Astrocyte of the spinal cord (primary cell): ENCODE results near the gene STON1.

Experiments used
- DNase-seq: peaks from one replicate; pipeline ENCODE4 v3.0.0; 2011; ENCODE audit warnings: low read depth, low spot score
- H3K4me3 ChIP-seq: 2 replicates; pipeline ENCODE4 v1.5.1; 2011; ENCODE audit warnings: low read depth, mild to moderate bottlenecking, low read length, moderate library complexity
- CTCF ChIP-seq: IDR thresholded peaks from 2 replicates; pipeline ENCODE4 v1.5.1; 2012; ENCODE audit warnings: low read depth, mild to moderate bottlenecking, low read length, inconsistent platforms
- in situ Hi-C: cut with HindIII; loops from 2 replicates; pipeline ENCODE4 v1.10.0; 2017; ENCODE audit warnings: low sequenced_read_pairs

Gene STON1

GRCh38 chr2:48496849-48497248 is 33.1 kb upstream of the STON1 start:
- TF ChIP-seq CTCF = no peak
- H3K4me3 ChIP-seq = no peak overlapping the region
- peak; percentile 51 for DNase-seq
- in situ Hi-C loops = no loop called here

- no peak for TF ChIP-seq CTCF
- in situ Hi-C loops = no loop called here
- no peak overlapping the region for H3K4me3 ChIP-seq
- DNase-seq = peak; percentile 53
Measured at GRCh38 chr2:48504647-48505327, 25.2 kb upstream of the STON1 start.

GRCh38 chr2:48507111-48507510 is 22.8 kb upstream of the STON1 start:
- DNase-seq = no peak
- H3K4me3 ChIP-seq = no peak overlapping the region
- in situ Hi-C loops = no loop called here
- no peak for TF ChIP-seq CTCF

GRCh38 chr2:48508461-48509124 is 21.4 kb upstream of the STON1 start:
- TF ChIP-seq CTCF = no peak
- H3K4me3 ChIP-seq = no peak overlapping the region
- in situ Hi-C loops = no loop called here
- peak; percentile 58 for DNase-seq

GRCh38 chr2:48510329-48510728 is 19.6 kb upstream of the STON1 start:
- H3K4me3 ChIP-seq = no peak overlapping the region
- peak; percentile 49 for DNase-seq
- no peak for TF ChIP-seq CTCF
- in situ Hi-C loops = no loop called here

GRCh38 chr2:48511849-48512470 is 18.0 kb upstream of the STON1 start:
- no peak overlapping the region for H3K4me3 ChIP-seq
- in situ Hi-C loops = no loop called here
- TF ChIP-seq CTCF = no peak
- DNase-seq = no peak
